HL-60 (cell line): ENCODE results near the gene H19.

Experiments
- DNase-seq, 2 experiments: peaks; one replicate each; pipeline ENCODE4 v3.0.0-alpha.2; 2010 to 2020; ENCODE audit warnings: low read depth in 1 of 2, low spot score in 1 of 2
- H3K27ac ChIP-seq: fragments of 250-450 bp; sonication (Bioruptor Pico); replicated peaks from 2 replicates; pipeline ENCODE4 v1.5.1; 2020; ENCODE audit warnings: mild to moderate bottlenecking, moderate library complexity
- H3K27me3 ChIP-seq: fragments of 250-450 bp; sonication (Bioruptor Pico); 2 replicates; pipeline ENCODE4 v1.5.1; 2021; ENCODE audit warnings: mild to moderate bottlenecking, moderate library complexity; ENCODE audit not compliant: insufficient read depth, poor library complexity, severe bottlenecking
- H3K4me3 ChIP-seq: replicated peaks from 2 replicates; pipeline ENCODE4 v1.5.1; 2011; ENCODE audit warnings: mild to moderate bottlenecking, control low read depth, low read length; ENCODE audit not compliant: insufficient read depth
- CTCF ChIP-seq: IDR thresholded peaks from one replicate; pipeline ENCODE4 v1.5.1; 2011; ENCODE audit warnings: low read length, control low read depth, inconsistent platforms; ENCODE audit not compliant: insufficient read depth
- GABPA ChIP-seq: IDR thresholded peaks from 2 replicates; pipeline ENCODE4 v1.6.1; 2012; ENCODE audit warnings: low read depth
- POLR2AphosphoS5 ChIP-seq: IDR thresholded peaks from 2 replicates; pipeline ENCODE4 v1.6.1; 2012; ENCODE audit warnings: low read depth
- REST ChIP-seq: IDR thresholded peaks from 2 replicates; pipeline ENCODE4 v1.6.1; 2012; ENCODE audit warnings: low read depth; ENCODE audit not compliant: insufficient replicate concordance
- SPI1 ChIP-seq: IDR thresholded peaks from 2 replicates; pipeline ENCODE4 v1.6.1; 2012; ENCODE audit warnings: low read depth, mild to moderate bottlenecking, borderline replicate concordance

H19 gene

GRCh38 chr11:2039198-2039759 is 41.6 kb upstream of the H19 start:
- TF ChIP-seq GABPA (no peak), REST (no peak), POLR2AphosphoS5 (no peak)
- no peak overlapping the region for H3K27ac ChIP-seq
- DNase-seq, result no peak
- H3K4me3 ChIP-seq, result no peak overlapping the region
- H3K27me3 ChIP-seq, result no peaks in the 10 kb centered on the region

GRCh38 chr11:2036863-2037486 is 39.3 kb upstream of the H19 start:
- no peak for TF ChIP-seq CTCF
- H3K27me3 ChIP-seq, result no peaks in the 10 kb centered on the region
- DNase-seq, result no peak
- H3K27ac ChIP-seq, result no peak overlapping the region
- H3K4me3 ChIP-seq, result no peak overlapping the region

- Histone ChIP-seq H3K4me3 (no peak overlapping the region), H3K27me3 (no peaks in the 10 kb centered on the region), H3K27ac (no peak overlapping the region)
- TF ChIP-seq CTCF, result no peak
- TF ChIP-seq GABPA, result no peak
- no peak for TF ChIP-seq REST
- TF ChIP-seq SPI1, result no peak
- TF ChIP-seq POLR2AphosphoS5, result no peak
- DNase-seq, result no peak
These were observed 37.7 kb upstream of the H19 start for GRCh38 chr11:2035382-2035781.

- Histone ChIP-seq H3K27me3 (no peaks in the 10 kb centered on the region), H3K27ac (no peak overlapping the region), H3K4me3 (no peak overlapping the region)
- no peak for DNase-seq
- TF ChIP-seq SPI1 (no peak), CTCF (no peak), GABPA (no peak), REST (no peak), POLR2AphosphoS5 (no peak)
These were observed 33.4 kb upstream of the H19 start for GRCh38 chr11:2031058-2031457.
